OCI-LY3 (cell line): ENCODE results near the gene DHRS7.
A peak's percentile ranks its signal among the peaks of the same experiment; 100 is the strongest.

Source experiments
- H2AFZ ChIP-seq: fragments of 200-600, 300-600 bp; shearing (Covaris generic); 2 replicates; pipeline ENCODE4 v1.6.0; 2014; ENCODE audit warnings: antibody characterized with exemption, low read depth, low read length
- H3K27ac ChIP-seq: fragments of 200-600, 300-600 bp; sonication (generic); 2 replicates; pipeline ENCODE4 v1.5.1; 2014; ENCODE audit warnings: mild to moderate bottlenecking, low read length, moderate library complexity, mixed read lengths
- H3K27me3 ChIP-seq: fragments of 200-600, 300-600 bp; sonication (generic); 2 replicates; pipeline ENCODE4 v1.6.1; 2014; ENCODE audit warnings: low read depth, low read length, mixed read lengths
- H3K36me3 ChIP-seq: fragments of 200-600, 300-600 bp; sonication (generic); replicated peaks from 2 replicates; pipeline ENCODE3; 2014; ENCODE audit warnings: low read depth, low read length, mixed read lengths
- H3K4me1 ChIP-seq: fragments of 300-600, 200-600 bp; sonication (generic); 2 replicates; pipeline ENCODE4 v1.6.1; 2014; ENCODE audit warnings: low read length, mixed read lengths
- H3K4me2 ChIP-seq: fragments of 200-600, 300-600 bp; sonication (generic); 2 replicates; pipeline ENCODE4 v1.6.1; 2014; ENCODE audit warnings: low read length, mixed read lengths
- H3K4me3 ChIP-seq: fragments of 300-600, 200-600 bp; sonication (generic); 2 replicates; pipeline ENCODE4 v1.5.1; 2014; ENCODE audit warnings: antibody characterized with exemption, mild to moderate bottlenecking, low read length, moderate library complexity
- H3K79me2 ChIP-seq: fragments of 300-600, 200-600 bp; shearing (Covaris generic); 2 replicates; pipeline ENCODE4 v1.6.1; 2014; ENCODE audit warnings: mild to moderate bottlenecking, low read length, mixed read lengths
- H3K9ac ChIP-seq: fragments of 300-600, 200-600 bp; shearing (Covaris generic); 2 replicates; pipeline ENCODE4 v1.6.0; 2014; ENCODE audit warnings: mild to moderate bottlenecking, low read length, moderate library complexity
- H3K9me3 ChIP-seq: fragments of 200-600, 300-600 bp; shearing (Covaris generic); 2 replicates; pipeline ENCODE4 v1.6.1; 2014; ENCODE audit warnings: low read length, mixed read lengths; ENCODE audit not compliant: insufficient read depth
- H4K20me1 ChIP-seq: fragments of 200-600, 300-600 bp; sonication (generic); 2 replicates; pipeline ENCODE4 v1.6.1; 2016; ENCODE audit warnings: low read length, mixed read lengths; ENCODE audit not compliant: insufficient read depth
- EZH2phosphoT487 ChIP-seq: fragments of 200-600 bp; shearing (Covaris generic); IDR thresholded peaks from 2 replicates; pipeline ENCODE4 v1.6.1; 2018; ENCODE audit warnings: antibody characterized with exemption, mixed run types, low read depth
- TF ChIP-seq, protein P1 (sequence below): fragments of 200-600, 300-600 bp; sonication (generic); IDR thresholded peaks from 2 replicates; pipeline ENCODE4 v1.5.1; 2014; ENCODE audit warnings: antibody characterized with exemption, low read length, low read depth

The DHRS7 gene

DNA sequence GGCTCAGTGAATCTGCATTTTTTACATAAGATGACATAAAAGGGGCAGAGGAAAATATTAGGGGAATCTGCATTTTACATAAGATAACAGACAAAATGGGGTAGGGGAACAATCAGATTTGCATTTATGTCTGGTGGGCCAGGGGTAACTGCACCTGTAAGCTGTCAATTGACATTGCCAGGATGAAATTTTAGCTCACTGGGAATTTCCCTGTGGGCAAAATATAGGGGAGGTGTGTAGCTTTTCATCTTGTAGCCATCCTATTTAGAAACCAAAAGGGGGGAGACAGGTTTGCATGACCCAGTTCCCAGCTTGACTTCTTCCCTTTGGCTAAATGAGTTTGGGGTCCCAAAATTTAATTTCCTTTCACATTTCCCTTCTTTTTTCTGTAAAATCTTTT, 70.0 kb downstream of the DHRS7 start:
- Histone ChIP-seq H3K79me2 (peaks cover 74% of the 10 kb centered on the region), H3K27ac (no peak overlapping the region), H2AFZ (no peak overlapping the region), H4K20me1 (peaks cover 14% of the 10 kb centered on the region; the same call in 1 of the 2 replicates), H3K9ac (no peak overlapping the region), H3K36me3 (peaks cover 19% of the 10 kb centered on the region), H3K4me2 (no peak overlapping the region; the same call in 1 of the 2 replicates), H3K27me3 (no peaks in the 10 kb centered on the region), H3K9me3 (no peaks in the 10 kb centered on the region), H3K4me1 (peaks cover 24% of the 10 kb centered on the region), H3K4me3 (no peak overlapping the region)
- no peak for TF ChIP-seq EZH2phosphoT487
- TF ChIP-seq, protein P1, sequence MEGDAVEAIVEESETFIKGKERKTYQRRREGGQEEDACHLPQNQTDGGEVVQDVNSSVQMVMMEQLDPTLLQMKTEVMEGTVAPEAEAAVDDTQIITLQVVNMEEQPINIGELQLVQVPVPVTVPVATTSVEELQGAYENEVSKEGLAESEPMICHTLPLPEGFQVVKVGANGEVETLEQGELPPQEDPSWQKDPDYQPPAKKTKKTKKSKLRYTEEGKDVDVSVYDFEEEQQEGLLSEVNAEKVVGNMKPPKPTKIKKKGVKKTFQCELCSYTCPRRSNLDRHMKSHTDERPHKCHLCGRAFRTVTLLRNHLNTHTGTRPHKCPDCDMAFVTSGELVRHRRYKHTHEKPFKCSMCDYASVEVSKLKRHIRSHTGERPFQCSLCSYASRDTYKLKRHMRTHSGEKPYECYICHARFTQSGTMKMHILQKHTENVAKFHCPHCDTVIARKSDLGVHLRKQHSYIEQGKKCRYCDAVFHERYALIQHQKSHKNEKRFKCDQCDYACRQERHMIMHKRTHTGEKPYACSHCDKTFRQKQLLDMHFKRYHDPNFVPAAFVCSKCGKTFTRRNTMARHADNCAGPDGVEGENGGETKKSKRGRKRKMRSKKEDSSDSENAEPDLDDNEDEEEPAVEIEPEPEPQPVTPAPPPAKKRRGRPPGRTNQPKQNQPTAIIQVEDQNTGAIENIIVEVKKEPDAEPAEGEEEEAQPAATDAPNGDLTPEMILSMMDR: no peak

DNA sequence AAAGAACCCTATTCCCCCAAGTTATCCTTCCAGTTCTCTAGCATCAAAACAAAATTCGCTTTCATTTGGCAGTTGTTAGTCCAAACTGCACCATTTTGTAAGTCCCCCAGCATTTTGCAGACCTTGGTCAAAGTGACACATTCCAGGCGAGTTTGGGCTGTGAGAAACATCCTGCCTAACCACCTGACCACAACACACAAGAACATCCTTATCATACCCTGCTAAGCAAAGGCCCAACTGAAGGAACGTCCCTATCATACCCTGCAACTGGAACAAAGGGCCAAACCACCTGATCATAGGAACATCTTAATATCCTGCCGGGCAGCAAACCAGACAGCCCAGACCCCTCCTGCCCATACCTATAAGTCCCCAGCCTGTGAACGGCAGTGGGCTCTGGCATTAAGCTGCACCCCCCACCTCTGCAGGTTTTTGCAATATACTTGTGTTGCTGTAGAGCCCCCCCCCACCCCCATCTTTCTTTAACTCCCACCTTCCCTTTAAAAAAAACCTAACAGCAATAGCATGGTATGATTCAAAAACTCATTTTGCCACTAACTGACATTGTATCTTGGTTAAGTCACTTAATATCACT, 70.8 kb downstream of the DHRS7 start:
- H3K9ac ChIP-seq: no peak overlapping the region
- peaks cover 15% of the 10 kb centered on the region for H3K36me3 ChIP-seq
- no peaks in the 10 kb centered on the region for H3K9me3 ChIP-seq
- no peaks in the 10 kb centered on the region for H3K27me3 ChIP-seq
- peaks cover 14% of the 10 kb centered on the region; the same call in 1 of the 2 replicates for H4K20me1 ChIP-seq
- peaks cover 65% of the 10 kb centered on the region for H3K79me2 ChIP-seq
- no peak overlapping the region for H3K4me3 ChIP-seq
- TF ChIP-seq EZH2phosphoT487: no peak
- TF ChIP-seq, protein P1: no peak
- H3K27ac ChIP-seq: no peak overlapping the region
- H3K4me2 ChIP-seq: peak overlapping the region; percentile 89
- H3K4me1 ChIP-seq: peaks cover 24% of the 10 kb centered on the region
- H2AFZ ChIP-seq: no peak overlapping the region
